Testis (tissue), 3 donors: ENCODE results near the gene TTLL5. TPM values are rescaled to one million over a fixed set of nuclear protein-coding genes. Genes with fewer than 3 reads are reported as not detected.

Experiments used
- DNase-seq: peaks from one replicate; pipeline ENCODE4 v3.0.0-alpha.2; 2019
- H3K27ac ChIP-seq, 2 donors: fragments of 200-600 bp; sonication (generic); one replicate each; pipeline ENCODE4 v1.5.1; 2019
- H3K27me3 ChIP-seq: fragments of 200-600 bp; sonication (generic); one replicate; pipeline ENCODE4 v1.5.1; 2019
- H3K36me3 ChIP-seq: fragments of 200-600 bp; sonication (generic); one replicate; pipeline ENCODE4 v1.5.1; 2017; ENCODE audit warnings: low read depth; ENCODE audit errors: missing control alignments
- H3K4me1 ChIP-seq: fragments of 200-600 bp; sonication (generic); one replicate; pipeline ENCODE4 v1.5.1; 2019
- H3K4me3 ChIP-seq, 2 donors: fragments of 200-600 bp; sonication (generic); one replicate each; pipeline ENCODE4 v1.5.1; 2017 to 2019
- H3K9me3 ChIP-seq: fragments of 200-600 bp; sonication (generic); one replicate; pipeline ENCODE4 v1.5.1; 2017
- CTCF ChIP-seq, 3 experiments: fragments of 450-650 bp in 2 of 3; fragments of 200-600 bp in 1 of 3; sonication (generic) in 1 of 3; IDR thresholded peaks; one replicate each; pipeline ENCODE4 v1.5.1; 2016 to 2019; ENCODE audit warnings: antibody characterized with exemption in 3 of 3, mild to moderate bottlenecking in 2 of 3, moderate library complexity in 1 of 3
- POLR2A ChIP-seq: fragments of 450-650 bp; IDR thresholded peaks from one replicate; pipeline ENCODE4 v1.6.1; 2017; ENCODE audit warnings: antibody characterized with exemption, mild to moderate bottlenecking, moderate library complexity
- WGBS, 2 donors: methylation state at CpG; one replicate each; pipeline ENCODE4 v1.1.5; 2018; 5-methylcytosine and 5-hydroxymethylcytosine counted together
- intact Hi-C: fragments of 100-400 bp; cut with DNase I; formaldehyde crosslinking; loops from one replicate; pipeline ENCODE4 v1.15.1; 2023; ENCODE audit warnings: low total_unique reads
- polyA plus RNA-seq: library from polyadenylated mRNA; stranded (reverse); fragments of 350-450 nt; fragmentation: Illumina TruSeq; extraction: RNeasy Lipid Tissue Mini Kit (QIAGEN cat#74804); gene quantifications from one replicate; pipeline ENCODE4 v1.2.3, GENCODE V29; 2014; ENCODE audit warnings: low read depth, low replicate concordance; ENCODE audit not compliant: insufficient read depth
- total RNA-seq, 2 donors: library from RNA; depleted of rRNA; stranded (reverse); fragments of >200 nt; gene quantifications; one replicate each; pipeline ENCODE4 v1.2.3, GENCODE V29; 2016

The TTLL5 gene
- total and polyA plus RNA-seq, 3 donors from 2014 or later: 112 to 318 (median 155) TPM

DNA sequence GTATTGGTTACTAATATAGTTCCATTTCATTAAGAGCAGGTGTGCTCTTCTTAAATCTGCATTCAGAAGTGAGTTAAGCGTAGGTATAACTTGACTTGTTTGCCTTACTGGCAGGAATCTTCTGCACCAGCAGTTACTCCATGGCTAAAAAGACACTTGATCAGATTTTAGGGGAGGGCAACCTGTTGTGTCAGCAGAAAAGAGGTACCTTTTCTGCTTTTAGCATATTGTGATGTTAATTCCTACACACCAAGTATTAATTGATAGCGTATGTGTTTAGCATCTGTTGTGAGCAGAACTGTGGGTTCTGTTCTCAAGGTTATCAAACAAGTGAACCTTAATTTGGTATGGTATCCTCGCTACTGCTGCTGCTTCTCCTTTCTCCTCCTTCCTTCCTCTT, 38.3 kb downstream of the TTLL5 start:
- TF ChIP-seq CTCF (IDR thresholded peaks at IDR 0.05) (no peak), POLR2A (no peak)
- no peak for DNase-seq
- 88 to 90% methylated on average over 3 of the region's 3 CpGs for WGBS, 2 donors
- Histone ChIP-seq H3K4me3 (no peak overlapping the region), H3K9me3 (no peaks in the 10 kb centered on the region), H3K4me1 (peaks cover 8% of the 10 kb centered on the region), H3K27ac (no peak overlapping the region), H3K27me3 (no peaks in the 10 kb centered on the region), H3K36me3 (peaks cover 3% of the 10 kb centered on the region)
- intact Hi-C loops: no loop called here

- Histone ChIP-seq H3K27me3 (no peaks in the 10 kb centered on the region), H3K9me3 (no peaks in the 10 kb centered on the region), H3K4me1 (peaks cover 8% of the 10 kb centered on the region), H3K27ac (no peak overlapping the region), H3K4me3 (no peak overlapping the region), H3K36me3 (peaks cover 3% of the 10 kb centered on the region)
- no peak for TF ChIP-seq POLR2A
- TF ChIP-seq CTCF (IDR thresholded peaks at IDR 0.05): no peak
- intact Hi-C loops: no loop called here
- 94 to 95% methylated on average over 6 of the region's 6 CpGs for WGBS, 2 donors
- no peak for DNase-seq
Measured at GRCh38 chr14:75700295-75700694, 39.2 kb downstream of the TTLL5 start.

DNA sequence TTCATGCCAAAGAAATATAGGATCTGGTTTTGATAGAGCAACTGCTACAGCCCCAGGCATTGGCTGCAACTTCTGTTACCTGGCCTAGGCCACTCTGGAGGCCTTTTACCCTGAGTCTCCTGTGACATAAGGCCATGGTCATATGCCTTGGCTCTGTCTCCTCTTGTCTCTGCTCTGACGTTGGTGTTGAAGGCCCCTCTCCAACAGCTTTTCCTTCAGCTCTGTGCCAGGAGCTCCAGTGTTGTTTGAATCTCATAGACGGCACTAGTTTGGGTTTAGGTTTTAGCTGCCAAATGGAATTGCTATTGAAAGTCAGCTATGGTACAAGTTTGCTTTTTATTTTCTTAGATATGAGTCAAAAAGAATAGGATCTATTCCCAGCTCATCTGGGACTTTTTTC, 41.1 kb downstream of the TTLL5 start:
- DNase-seq: no peak
- 45 to 56% methylated on average over 2 of the region's 2 CpGs for WGBS, 2 donors
- no peaks in the 10 kb centered on the region for H3K9me3 ChIP-seq
- H3K4me3 ChIP-seq: no peak overlapping the region
- intact Hi-C loops: no loop called here
- no peaks in the 10 kb centered on the region for H3K27me3 ChIP-seq
- TF ChIP-seq CTCF (IDR thresholded peaks at IDR 0.05) (no peak), POLR2A (no peak)
- H3K27ac ChIP-seq: no peak overlapping the region
- peaks cover 8% of the 10 kb centered on the region for H3K4me1 ChIP-seq
- H3K36me3 ChIP-seq: peaks cover 3% of the 10 kb centered on the region

- Histone ChIP-seq H3K27ac (no peak overlapping the region), H3K4me3 (no peak overlapping the region), H3K9me3 (no peaks in the 10 kb centered on the region), H3K27me3 (no peaks in the 10 kb centered on the region), H3K36me3 (peaks cover 3% of the 10 kb centered on the region), H3K4me1 (peaks cover 6% of the 10 kb centered on the region)
- intact Hi-C loops: no loop called here
- DNase-seq: no peak
- 82 to 89% methylated on average over 3 of the region's 3 CpGs for WGBS, 2 donors
- no peak for TF ChIP-seq POLR2A
- no peak for TF ChIP-seq CTCF (IDR thresholded peaks at IDR 0.05)
Measured at GRCh38 chr14:75702616-75703261, 41.7 kb downstream of the TTLL5 start.

GRCh38 chr14:75703467-75703866, 42.4 kb downstream of the TTLL5 start:
- no peak overlapping the region for H3K27ac ChIP-seq
- TF ChIP-seq CTCF (IDR thresholded peaks at IDR 0.05) (no peak), POLR2A (no peak)
- intact Hi-C loops: no loop called here
- DNase-seq: no peak
- H3K36me3 ChIP-seq: peaks cover 3% of the 10 kb centered on the region
- no peaks in the 10 kb centered on the region for H3K4me1 ChIP-seq
- H3K9me3 ChIP-seq: no peaks in the 10 kb centered on the region
- H3K27me3 ChIP-seq: no peaks in the 10 kb centered on the region
- WGBS, 2 donors: 81 to 95% methylated on average over 1 of the region's 1 CpG
- no peak overlapping the region for H3K4me3 ChIP-seq
